SK-N-SH (cell line): ENCODE data around the gene ARHGEF10L. TPM values are rescaled to one million over a fixed set of nuclear protein-coding genes. Genes with fewer than 3 reads are reported as not detected.
A peak's percentile ranks its signal among the peaks of the same experiment; 100 is the strongest.

Experiments used
- CTCF ChIA-PET: fragments of 300-600, 350-600 bp; formaldehyde crosslinking; extraction: SDS; loops from one replicate; lab custom pipeline; 2021; lab: Yijun Ruan, JAX
- POLR2A ChIA-PET: fragments of 350-600 bp; sonication (Branson Sonifier 250); formaldehyde crosslinking; extraction: SDS; loops from one replicate; lab custom pipeline; 2020; ENCODE audit warnings: antibody characterized with exemption, inconsistent platforms; lab: Yijun Ruan, JAX
- DNase-seq: peaks from one replicate; pipeline ENCODE4 v3.0.0; 2012
- H2AFZ ChIP-seq: fragments of 200-600 bp; sonication (generic); 2 replicates; pipeline ENCODE4 v1.8.1; 2016; ENCODE audit warnings: antibody characterized with exemption, mild to moderate bottlenecking, low read depth
- H3F3A ChIP-seq: fragments of 200-600 bp; sonication (generic); replicated peaks from 2 replicates; pipeline ENCODE3; 2016; ENCODE audit warnings: antibody characterized with exemption, mild to moderate bottlenecking; ENCODE audit not compliant: insufficient read depth
- H3K27ac ChIP-seq, 2 experiments: fragments of 200-500 bp in 1 of 2; fragments of 200-600 bp in 1 of 2; sonication (Bioruptor generic) in 1 of 2; sonication (generic), shearing (Covaris generic) in 1 of 2; 2 replicates each; pipeline versions ENCODE4 v1.5.1 to v1.6.1; 2014 to 2016; ENCODE audit warnings: low read depth in 2 of 2, inconsistent platforms in 1 of 2, low read length in 1 of 2, mild to moderate bottlenecking in 1 of 2, mixed read lengths in 1 of 2
- H3K27me3 ChIP-seq: fragments of 200-600 bp; sonication (generic), shearing (Covaris generic); 2 replicates; pipeline ENCODE4 v1.6.1; 2016; ENCODE audit warnings: mixed run types; ENCODE audit not compliant: insufficient read depth
- H3K36me3 ChIP-seq, 2 experiments: fragments of 200-500 bp in 1 of 2; fragments of 200-600 bp in 1 of 2; sonication (Bioruptor generic) in 1 of 2; sonication (generic) in 1 of 2; replicated peaks in 1 of 2; 2 replicates each; pipeline versions ENCODE3 to v1.5.1; 2014 to 2016; ENCODE audit warnings: low read length in 1 of 2, mild to moderate bottlenecking in 1 of 2; ENCODE audit not compliant: insufficient read depth in 2 of 2, control insufficient read depth in 1 of 2
- H3K4me1 ChIP-seq, 2 experiments: fragments of 200-500 bp in 1 of 2; fragments of 200-600 bp in 1 of 2; sonication (Bioruptor generic) in 1 of 2; sonication (generic), shearing (Covaris generic) in 1 of 2; 2 replicates each; pipeline versions ENCODE4 v1.5.1 to v1.6.1; 2014 to 2016; ENCODE audit warnings: low read depth in 1 of 2, low read length in 1 of 2, mixed run types in 1 of 2; ENCODE audit not compliant: insufficient read depth in 2 of 2, control insufficient read depth in 1 of 2
- H3K4me2 ChIP-seq: fragments of 200-600 bp; sonication (generic), shearing (Covaris generic); 2 replicates; pipeline ENCODE4 v1.6.1; 2017; ENCODE audit warnings: mixed run types
- H3K4me3 ChIP-seq, 2 experiments: fragments of 200-500 bp in 1 of 2; fragments of 200-600 bp in 1 of 2; sonication (Bioruptor generic) in 1 of 2; sonication (generic), shearing (Covaris generic) in 1 of 2; 2 replicates each; pipeline versions ENCODE4 v1.5.1 to v1.8.1; 2014 to 2016; ENCODE audit warnings: low read depth in 2 of 2, inconsistent platforms in 1 of 2, low read length in 1 of 2, mild to moderate bottlenecking in 1 of 2, mixed read lengths in 1 of 2, moderate library complexity in 1 of 2
- H3K79me2 ChIP-seq: fragments of 200-600 bp; sonication (generic); 2 replicates; pipeline ENCODE4 v1.8.1; 2017; ENCODE audit warnings: mild to moderate bottlenecking; ENCODE audit not compliant: insufficient read depth
- H3K9ac ChIP-seq: fragments of 200-600 bp; sonication (generic); 2 replicates; pipeline ENCODE4 v1.6.1; 2017; ENCODE audit warnings: mixed run types
- H3K9me2 ChIP-seq: fragments of 200-600 bp; sonication (generic); 2 replicates; pipeline ENCODE4 v1.6.1; 2017; ENCODE audit warnings: mixed run types
- H3K9me3 ChIP-seq: fragments of 200-600 bp; sonication (generic); 2 replicates; pipeline ENCODE4 v1.6.1; 2017; ENCODE audit warnings: mixed run types, mild to moderate bottlenecking, moderate library complexity
- H4K20me1 ChIP-seq: fragments of 200-600 bp; sonication (generic); 2 replicates; pipeline ENCODE4 v1.6.1; 2017; ENCODE audit warnings: mild to moderate bottlenecking, mixed run types; ENCODE audit not compliant: insufficient read depth
- EP300 ChIP-seq, 2 experiments: IDR thresholded peaks; 2 replicates each; pipeline versions ENCODE4 v1.4.0 to v1.6.1; 2012; ENCODE audit warnings: borderline replicate concordance in 1 of 2, low read depth in 1 of 2, low read length in 1 of 2
- FOSL2 ChIP-seq: IDR thresholded peaks from 2 replicates; pipeline ENCODE4 v1.4.0; 2012; ENCODE audit warnings: low read depth, mild to moderate bottlenecking, moderate library complexity, borderline replicate concordance
- FOXJ3 ChIP-seq: sonication (generic); formaldehyde crosslinking; IDR thresholded peaks from 2 replicates; pipeline ENCODE4 v1.5.1; 2020; ENCODE audit warnings: mild to moderate bottlenecking, missing genetic modification reagents
- GABPA ChIP-seq: IDR thresholded peaks from 2 replicates; pipeline ENCODE4 v1.4.0; 2012; ENCODE audit warnings: low read depth, mild to moderate bottlenecking
- GATA2 ChIP-seq: sonication (generic); formaldehyde crosslinking; IDR thresholded peaks from 2 replicates; pipeline ENCODE4 v1.5.0; 2020; ENCODE audit warnings: mild to moderate bottlenecking, missing genetic modification reagents
- JUND ChIP-seq: IDR thresholded peaks from 2 replicates; pipeline ENCODE4 v1.4.0; 2012
- NFIC ChIP-seq: IDR thresholded peaks from 2 replicates; pipeline ENCODE4 v1.4.0; 2012; ENCODE audit warnings: borderline replicate concordance
- POLR2AphosphoS5 ChIP-seq: IDR thresholded peaks from 2 replicates; pipeline ENCODE4 v1.6.1; 2012; ENCODE audit warnings: low read depth, low read length
- RAD21 ChIP-seq: IDR thresholded peaks from 2 replicates; pipeline ENCODE4 v1.6.1; 2012; ENCODE audit warnings: mild to moderate bottlenecking, low read length
- RXRA ChIP-seq: IDR thresholded peaks from 2 replicates; pipeline ENCODE4 v1.4.0; 2012; ENCODE audit warnings: low read depth, mild to moderate bottlenecking, borderline replicate concordance
- SIN3A ChIP-seq: IDR thresholded peaks from 2 replicates; pipeline ENCODE4 v1.6.1; 2012; ENCODE audit warnings: low read depth, mild to moderate bottlenecking, low read length, moderate library complexity, borderline replicate concordance
- SMC3 ChIP-seq: IDR thresholded peaks from 2 replicates; pipeline ENCODE4 v1.6.1; 2012; ENCODE audit warnings: low read depth, low read length, improper control_type of control experiment
- TCF12 ChIP-seq: IDR thresholded peaks from 2 replicates; pipeline ENCODE4 v1.4.0; 2012
- YY1 ChIP-seq: IDR thresholded peaks from 2 replicates; pipeline ENCODE4 v1.4.0; 2012; ENCODE audit warnings: low read depth, mild to moderate bottlenecking
- WGBS: methylation state at CpG from one replicate; pipeline ENCODE4 v1.1.6; 2017; ENCODE audit warnings: low lambda C conversion rate; 5-methylcytosine and 5-hydroxymethylcytosine counted together
- polyA plus RNA-seq, 3 experiments: library from polyadenylated mRNA; depleted of rRNA; stranded (reverse); fragments of >200 nt; gene quantifications; 2 replicates each; pipeline ENCODE4 v1.2.3, GENCODE V29; 2012
- TF ChIP-seq, protein P1 (sequence below): IDR thresholded peaks from 2 replicates; pipeline ENCODE4 v1.4.0; 2012; ENCODE audit warnings: low read depth
- TF ChIP-seq, protein P2 (sequence below): IDR thresholded peaks from 2 replicates; pipeline ENCODE4 v1.4.0; 2012; ENCODE audit warnings: low read depth, borderline replicate concordance
- TF ChIP-seq, protein P3 (sequence below): IDR thresholded peaks from 2 replicates; pipeline ENCODE4 v1.6.1; 2012; ENCODE audit warnings: mild to moderate bottlenecking, low read depth, low read length, moderate library complexity
- TF ChIP-seq, protein P4 (sequence below): fragments of 200-600 bp; sonication (generic); IDR thresholded peaks from 2 replicates; pipeline ENCODE4 v1.6.1; 2017; ENCODE audit warnings: antibody characterized with exemption, mild to moderate bottlenecking, moderate library complexity
- TF ChIP-seq, protein P5 (sequence below): fragments of 150-350 bp; IDR thresholded peaks from 2 replicates; pipeline ENCODE4 v1.6.1; 2016; ENCODE audit warnings: mild to moderate bottlenecking, low read depth, low read length

The ARHGEF10L gene
- polyA plus RNA-seq, 1 of the 3 experiments (the other 2 are of a cell fraction), result 12.5 TPM

DNA sequence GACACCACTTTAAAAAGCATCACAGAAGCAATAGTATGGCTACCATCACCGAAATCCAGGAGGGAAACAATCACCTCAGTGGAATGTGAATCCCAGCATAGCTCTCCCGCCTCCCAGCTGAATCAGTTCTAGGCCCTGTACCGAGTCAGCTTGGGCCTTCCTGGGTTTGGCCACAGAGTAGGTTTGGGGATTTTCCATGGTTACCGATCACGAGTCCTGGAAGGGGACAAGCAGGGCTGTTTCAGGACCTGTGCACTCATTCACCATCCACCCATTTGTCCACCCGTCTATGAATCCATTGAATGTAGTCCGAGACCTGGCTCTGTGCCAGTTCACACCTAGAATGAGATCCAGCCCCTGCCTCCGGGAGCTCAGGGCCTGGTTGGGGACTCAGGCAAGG, 94.2 kb downstream of the ARHGEF10L start:
- H3K36me3 ChIP-seq, result peaks cover 0 to 49% of the 10 kb centered on the region in 2 experiments
- H3K4me2 ChIP-seq, result peak overlapping the region; percentile 7; the same call in 1 of the 2 replicates
- H3K4me1 ChIP-seq, result peaks cover 0 to 14% of the 10 kb centered on the region in 2 experiments; a peak in 1 of 4 replicates
- CTCF ChIA-PET, result interaction anchor here (1.0 to 1.4 kb wide), 3 partner anchors 7 to 27 kb away, joined by 3 to 5 read pairs (median 3); no protein-coding TSS in a partner anchor
- WGBS, result 51% methylated on average over 7 of the region's 8 CpGs
- H2AFZ ChIP-seq, result no peak overlapping the region
- H3F3A ChIP-seq, result no peaks in the 10 kb centered on the region
- H3K4me3 ChIP-seq, result no peak overlapping the region
- 0 out of 2 replicates have a peak, but pooled peaks have one; percentile 17 for TF ChIP-seq JUND
- peak; percentile 56 for TF ChIP-seq NFIC
- TF ChIP-seq FOSL2, result peak; percentile 30; the same call in 1 of the 2 replicates
- TF ChIP-seq TCF12, result peak; percentile 15; the same call in 1 of the 2 replicates
- TF ChIP-seq, protein P1, sequence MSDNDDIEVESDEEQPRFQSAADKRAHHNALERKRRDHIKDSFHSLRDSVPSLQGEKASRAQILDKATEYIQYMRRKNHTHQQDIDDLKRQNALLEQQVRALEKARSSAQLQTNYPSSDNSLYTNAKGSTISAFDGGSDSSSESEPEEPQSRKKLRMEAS, result no peak
- H3K9ac ChIP-seq, result no peak overlapping the region
- POLR2A ChIA-PET, result no interaction called here
- no peaks in the 10 kb centered on the region for H3K9me3 ChIP-seq
- no peak for DNase-seq
- no peak overlapping the region for H3K27ac ChIP-seq
- H4K20me1 ChIP-seq, result no peaks in the 10 kb centered on the region
- no peaks in the 10 kb centered on the region for H3K9me2 ChIP-seq
- no peaks in the 10 kb centered on the region for H3K79me2 ChIP-seq
- no peaks in the 10 kb centered on the region for H3K27me3 ChIP-seq

DNA sequence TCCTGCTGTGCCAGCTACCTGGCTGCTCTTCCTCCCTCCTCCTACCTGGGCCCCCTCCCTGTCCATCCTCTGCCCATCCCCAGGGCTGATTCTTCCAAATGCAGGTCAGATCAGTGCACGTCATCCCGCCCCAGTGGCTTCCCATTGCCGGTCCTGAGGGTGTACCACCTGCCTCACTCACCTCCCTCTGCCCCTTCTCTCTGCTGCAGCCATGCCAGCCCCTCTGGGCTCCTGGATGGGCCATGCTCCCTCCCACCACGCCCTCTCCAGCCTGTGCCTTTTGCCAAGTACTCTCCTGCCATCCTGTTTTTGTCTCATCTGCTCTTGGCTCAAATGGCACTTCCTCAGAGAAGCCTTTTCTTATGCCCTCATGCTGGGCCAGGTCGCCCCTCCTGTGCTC, 95.8 kb downstream of the ARHGEF10L start:
- Histone ChIP-seq H3K79me2 (no peaks in the 10 kb centered on the region), H3K9ac (no peak overlapping the region), H3K4me2 (no peak overlapping the region), H3K27ac (no peak overlapping the region), H3K36me3 (peaks cover 0 to 57% of the 10 kb centered on the region in 2 experiments), H3K4me3 (no peak overlapping the region), H3F3A (no peaks in the 10 kb centered on the region), H3K9me3 (no peaks in the 10 kb centered on the region), H3K4me1 (peaks cover 7 to 14% of the 10 kb centered on the region in 2 experiments; a peak in 2 of 4 replicates), H2AFZ (no peak overlapping the region), H3K27me3 (no peaks in the 10 kb centered on the region), H3K9me2 (no peaks in the 10 kb centered on the region), H4K20me1 (no peaks in the 10 kb centered on the region)
- 94% methylated on average over 5 of the region's 5 CpGs for WGBS
- DNase-seq, result no peak
- TF ChIP-seq POLR2AphosphoS5, result no peak
- no peak for TF ChIP-seq RXRA
- no peak for TF ChIP-seq GATA2
- TF ChIP-seq, protein P2, sequence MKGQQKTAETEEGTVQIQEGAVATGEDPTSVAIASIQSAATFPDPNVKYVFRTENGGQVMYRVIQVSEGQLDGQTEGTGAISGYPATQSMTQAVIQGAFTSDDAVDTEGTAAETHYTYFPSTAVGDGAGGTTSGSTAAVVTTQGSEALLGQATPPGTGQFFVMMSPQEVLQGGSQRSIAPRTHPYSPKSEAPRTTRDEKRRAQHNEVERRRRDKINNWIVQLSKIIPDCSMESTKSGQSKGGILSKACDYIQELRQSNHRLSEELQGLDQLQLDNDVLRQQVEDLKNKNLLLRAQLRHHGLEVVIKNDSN, result no peak
- no peak for TF ChIP-seq TCF12
- TF ChIP-seq YY1, result no peak
- no peak for TF ChIP-seq JUND
- TF ChIP-seq GABPA, result no peak
- TF ChIP-seq, protein P3, sequence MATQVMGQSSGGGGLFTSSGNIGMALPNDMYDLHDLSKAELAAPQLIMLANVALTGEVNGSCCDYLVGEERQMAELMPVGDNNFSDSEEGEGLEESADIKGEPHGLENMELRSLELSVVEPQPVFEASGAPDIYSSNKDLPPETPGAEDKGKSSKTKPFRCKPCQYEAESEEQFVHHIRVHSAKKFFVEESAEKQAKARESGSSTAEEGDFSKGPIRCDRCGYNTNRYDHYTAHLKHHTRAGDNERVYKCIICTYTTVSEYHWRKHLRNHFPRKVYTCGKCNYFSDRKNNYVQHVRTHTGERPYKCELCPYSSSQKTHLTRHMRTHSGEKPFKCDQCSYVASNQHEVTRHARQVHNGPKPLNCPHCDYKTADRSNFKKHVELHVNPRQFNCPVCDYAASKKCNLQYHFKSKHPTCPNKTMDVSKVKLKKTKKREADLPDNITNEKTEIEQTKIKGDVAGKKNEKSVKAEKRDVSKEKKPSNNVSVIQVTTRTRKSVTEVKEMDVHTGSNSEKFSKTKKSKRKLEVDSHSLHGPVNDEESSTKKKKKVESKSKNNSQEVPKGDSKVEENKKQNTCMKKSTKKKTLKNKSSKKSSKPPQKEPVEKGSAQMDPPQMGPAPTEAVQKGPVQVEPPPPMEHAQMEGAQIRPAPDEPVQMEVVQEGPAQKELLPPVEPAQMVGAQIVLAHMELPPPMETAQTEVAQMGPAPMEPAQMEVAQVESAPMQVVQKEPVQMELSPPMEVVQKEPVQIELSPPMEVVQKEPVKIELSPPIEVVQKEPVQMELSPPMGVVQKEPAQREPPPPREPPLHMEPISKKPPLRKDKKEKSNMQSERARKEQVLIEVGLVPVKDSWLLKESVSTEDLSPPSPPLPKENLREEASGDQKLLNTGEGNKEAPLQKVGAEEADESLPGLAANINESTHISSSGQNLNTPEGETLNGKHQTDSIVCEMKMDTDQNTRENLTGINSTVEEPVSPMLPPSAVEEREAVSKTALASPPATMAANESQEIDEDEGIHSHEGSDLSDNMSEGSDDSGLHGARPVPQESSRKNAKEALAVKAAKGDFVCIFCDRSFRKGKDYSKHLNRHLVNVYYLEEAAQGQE, result no peak
- TF ChIP-seq RAD21, result no peak
- no peak for TF ChIP-seq EP300 (IDR thresholded peaks at IDR 0.05; ENCODE audit: borderline replicate concordance in 1 of 2, low read depth in 1 of 2, low read length in 1 of 2)
- TF ChIP-seq NFIC, result no peak
- TF ChIP-seq, protein P1, result no peak
- TF ChIP-seq SMC3, result no peak
- TF ChIP-seq, protein P4, sequence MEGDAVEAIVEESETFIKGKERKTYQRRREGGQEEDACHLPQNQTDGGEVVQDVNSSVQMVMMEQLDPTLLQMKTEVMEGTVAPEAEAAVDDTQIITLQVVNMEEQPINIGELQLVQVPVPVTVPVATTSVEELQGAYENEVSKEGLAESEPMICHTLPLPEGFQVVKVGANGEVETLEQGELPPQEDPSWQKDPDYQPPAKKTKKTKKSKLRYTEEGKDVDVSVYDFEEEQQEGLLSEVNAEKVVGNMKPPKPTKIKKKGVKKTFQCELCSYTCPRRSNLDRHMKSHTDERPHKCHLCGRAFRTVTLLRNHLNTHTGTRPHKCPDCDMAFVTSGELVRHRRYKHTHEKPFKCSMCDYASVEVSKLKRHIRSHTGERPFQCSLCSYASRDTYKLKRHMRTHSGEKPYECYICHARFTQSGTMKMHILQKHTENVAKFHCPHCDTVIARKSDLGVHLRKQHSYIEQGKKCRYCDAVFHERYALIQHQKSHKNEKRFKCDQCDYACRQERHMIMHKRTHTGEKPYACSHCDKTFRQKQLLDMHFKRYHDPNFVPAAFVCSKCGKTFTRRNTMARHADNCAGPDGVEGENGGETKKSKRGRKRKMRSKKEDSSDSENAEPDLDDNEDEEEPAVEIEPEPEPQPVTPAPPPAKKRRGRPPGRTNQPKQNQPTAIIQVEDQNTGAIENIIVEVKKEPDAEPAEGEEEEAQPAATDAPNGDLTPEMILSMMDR, result no peak
- TF ChIP-seq, protein P5, sequence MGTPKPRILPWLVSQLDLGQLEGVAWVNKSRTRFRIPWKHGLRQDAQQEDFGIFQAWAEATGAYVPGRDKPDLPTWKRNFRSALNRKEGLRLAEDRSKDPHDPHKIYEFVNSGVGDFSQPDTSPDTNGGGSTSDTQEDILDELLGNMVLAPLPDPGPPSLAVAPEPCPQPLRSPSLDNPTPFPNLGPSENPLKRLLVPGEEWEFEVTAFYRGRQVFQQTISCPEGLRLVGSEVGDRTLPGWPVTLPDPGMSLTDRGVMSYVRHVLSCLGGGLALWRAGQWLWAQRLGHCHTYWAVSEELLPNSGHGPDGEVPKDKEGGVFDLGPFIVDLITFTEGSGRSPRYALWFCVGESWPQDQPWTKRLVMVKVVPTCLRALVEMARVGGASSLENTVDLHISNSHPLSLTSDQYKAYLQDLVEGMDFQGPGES, result no peak
- no peak for TF ChIP-seq SIN3A
- no peak for TF ChIP-seq FOXJ3
- no peak for TF ChIP-seq FOSL2
- ChIA-PET CTCF (interaction anchor here (0.9 kb wide), 1 partner anchor 141 kb away, joined by 3 read pairs; no protein-coding TSS in a partner anchor), POLR2A (no interaction called here)
